Dorsolateral prefrontal cortex (tissue), 118 donors: Measurements from ENCODE around the gene NMNAT1. TPM values are rescaled to one million over a fixed set of nuclear protein-coding genes. Genes with fewer than 3 reads are reported as not detected.

Source experiments
- microRNA-seq, 43 experiments: library from miRNA; unstranded; fragments of <30 nt; microRNA quantifications; one replicate each; pipeline ENCODE4 v1.2.0, GENCODE V29; 2022
- total RNA-seq, 120 experiments: library from RNA; stranded (reverse); gene quantifications; one replicate each; pipeline versions ENCODE4 v1.2.3 to v1.2.4, GENCODE V29; 2022

Gene NMNAT1
- total RNA-seq, 120 experiments from 2014 or later = 6.4 to 18.0 (median 10.1) TPM

Small RNA genes within 50 kb of the gene (microRNA-seq; reads per million reads assigned to microRNA genes)
- 0 to 2.6 (median 0.72) reads per million in 43 experiments for gene MIR5697

Other genes with a start within 250 kb of the NMNAT1 start
- 100 to 1,000 TPM; 260 to 770 (median 557) TPM for gene CLSTN1, start 119.5 kb upstream of the NMNAT1 start, total RNA-seq
- 10 to 100 TPM; 29.4 to 65.5 (median 43.4) TPM for gene CTNNBIP1, start 33.2 kb upstream of the NMNAT1 start, total RNA-seq
- gene LZIC, start 84 bp upstream of the NMNAT1 start, total RNA-seq = 10 to 100 TPM; 21.5 to 45.4 (median 31.9) TPM
- gene RBP7, start 53.8 kb downstream of the NMNAT1 start, total RNA-seq = 10 to 100 TPM in 39 of 120 experiments, 1 to 10 TPM in 79, not detected in 2; 1.1 to 45.6 (median 6.9) TPM
- gene UBE4B, start 89.5 kb downstream of the NMNAT1 start, total RNA-seq = 100 to 1,000 TPM in 1 of 120 experiments, 10 to 100 TPM in 119; 59.0 to 105 (median 78.4) TPM